Nephron progenitor cell (in vitro differentiated cells): ENCODE measurements around the gene MYLIP.
A peak's percentile ranks its signal among the peaks of the same experiment; 100 is the strongest.

Source experiments
- DNase-seq: peaks from one replicate; pipeline ENCODE4 v3.0.0; 2021
- H3K27ac Mint-ChIP-seq: 2 replicates; pipeline ENCODE4 v1.8.0; 2021; ENCODE audit warnings: mild to moderate bottlenecking, moderate library complexity, mixed read lengths
- H3K27me3 Mint-ChIP-seq: 2 replicates; pipeline ENCODE4 v1.8.0; 2021; ENCODE audit warnings: mild to moderate bottlenecking, low read depth, mixed read lengths; ENCODE audit not compliant: poor library complexity
- H3K36me3 Mint-ChIP-seq: 2 replicates; pipeline ENCODE4 v1.8.0; 2021; ENCODE audit warnings: low read depth, mixed read lengths
- H3K4me1 Mint-ChIP-seq: 2 replicates; pipeline ENCODE4 v1.8.0; 2021; ENCODE audit warnings: mixed read lengths
- H3K4me3 Mint-ChIP-seq: 2 replicates; pipeline ENCODE4 v1.8.0; 2021; ENCODE audit warnings: mild to moderate bottlenecking, moderate library complexity, mixed read lengths
- H3K9me3 Mint-ChIP-seq: 2 replicates; pipeline ENCODE4 v1.8.0; 2021; ENCODE audit warnings: mild to moderate bottlenecking, moderate library complexity, mixed read lengths
- CTCF ChIP-seq: fragments of 200-600 bp; sonication (generic); IDR thresholded peaks from 2 replicates; pipeline ENCODE4 v1.5.0; 2021; ENCODE audit warnings: antibody characterized with exemption

The MYLIP gene

GRCh38 chr6:16132909-16133308 lies 4.0 kb downstream of the MYLIP start:
- Mint-ChIP-seq H3K4me1 (peaks cover 75% of the 10 kb centered on the region), H3K36me3 (peaks cover 31% of the 10 kb centered on the region), H3K27me3 (peaks cover 3% of the 10 kb centered on the region), H3K27ac (no peak overlapping the region), H3K4me3 (peak overlapping the region; percentile 98), H3K9me3 (no peaks in the 10 kb centered on the region)
- no peak for TF ChIP-seq CTCF
- DNase-seq = no peak

GRCh38 chr6:16134430-16134829 lies 5.5 kb downstream of the MYLIP start:
- H3K36me3 Mint-ChIP-seq = peaks cover 32% of the 10 kb centered on the region
- TF ChIP-seq CTCF = no peak

GRCh38 chr6:16135066-16135465 lies 6.2 kb downstream of the MYLIP start:
- no peaks in the 10 kb centered on the region for H3K9me3 Mint-ChIP-seq
- no peaks in the 10 kb centered on the region for H3K27me3 Mint-ChIP-seq
- H3K27ac Mint-ChIP-seq = peak overlapping the region; percentile 59
- peak overlapping the region; percentile 51 for H3K4me3 Mint-ChIP-seq
- H3K4me1 Mint-ChIP-seq = peaks cover 96% of the 10 kb centered on the region
- TF ChIP-seq CTCF = no peak
- DNase-seq = no peak
- H3K36me3 Mint-ChIP-seq = peaks cover 38% of the 10 kb centered on the region

More at GRCh38 chr6:16134430-16134829, 5.5 kb downstream of the MYLIP start:
- DNase-seq = no peak
- Mint-ChIP-seq H3K4me3 (peak overlapping the region; percentile 98), H3K27me3 (peaks cover 3% of the 10 kb centered on the region), H3K9me3 (no peaks in the 10 kb centered on the region), H3K4me1 (peaks cover 90% of the 10 kb centered on the region), H3K27ac (no peak overlapping the region)

GRCh38 chr6:16136091-16136490 lies 7.2 kb downstream of the MYLIP start:
- Mint-ChIP-seq H3K36me3 (peaks cover 49% of the 10 kb centered on the region), H3K9me3 (no peaks in the 10 kb centered on the region), H3K4me3 (no peak overlapping the region), H3K27me3 (no peaks in the 10 kb centered on the region), H3K27ac (no peak overlapping the region), H3K4me1 (peaks cover 95% of the 10 kb centered on the region)
- no peak for DNase-seq
- TF ChIP-seq CTCF = no peak

- DNase-seq = no peak
- TF ChIP-seq CTCF = no peak
- no peaks in the 10 kb centered on the region for H3K27me3 Mint-ChIP-seq
- peak overlapping the region; percentile 26 for H3K4me3 Mint-ChIP-seq
- H3K27ac Mint-ChIP-seq = peak overlapping the region; percentile 46
- H3K4me1 Mint-ChIP-seq = peaks cover 88% of the 10 kb centered on the region
- no peaks in the 10 kb centered on the region for H3K9me3 Mint-ChIP-seq
- H3K36me3 Mint-ChIP-seq = peaks cover 56% of the 10 kb centered on the region
These were observed 8.0 kb downstream of the MYLIP start for GRCh38 chr6:16136621-16137450.

GRCh38 chr6:16137451-16137801 lies 8.5 kb downstream of the MYLIP start:
- TF ChIP-seq CTCF = no peak
- H3K36me3 Mint-ChIP-seq = peaks cover 62% of the 10 kb centered on the region
- peak overlapping the region; percentile 46 for H3K27ac Mint-ChIP-seq
- H3K4me1 Mint-ChIP-seq = peaks cover 82% of the 10 kb centered on the region
- H3K4me3 Mint-ChIP-seq = no peak overlapping the region
- no peaks in the 10 kb centered on the region for H3K9me3 Mint-ChIP-seq
- H3K27me3 Mint-ChIP-seq = no peaks in the 10 kb centered on the region
- no peak for DNase-seq
